ENCODE data around the gene RNLS. TPM values are rescaled to one million over a fixed set of nuclear protein-coding genes. Genes with fewer than 3 reads are reported as not detected.

RNLS gene
- total and polyA plus RNA-seq, 2 of the 8 experiments (the other 6 are each of a cell fraction or from before 2014, with no cell fraction given) = 7.5 to 12.7 TPM

DNA sequence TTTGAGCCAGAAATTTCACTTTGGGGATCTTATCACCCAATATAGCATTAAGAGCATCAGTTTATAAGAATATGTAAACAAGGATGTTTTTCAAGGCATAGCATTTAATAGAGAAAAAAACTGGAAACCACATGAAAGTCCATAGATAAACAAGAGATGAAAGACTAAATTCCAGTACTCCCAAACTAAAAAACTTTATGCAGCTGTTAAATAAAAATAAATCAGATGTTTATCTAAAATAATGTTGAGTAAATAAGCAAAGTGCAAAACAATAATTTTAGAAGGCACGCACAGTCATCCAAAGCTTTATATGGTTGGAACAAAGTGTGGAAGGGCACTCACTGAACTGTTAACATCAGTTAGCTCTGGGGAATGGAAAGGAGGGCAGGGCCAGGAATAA, 21.0 kb downstream of the RNLS start (continued):
- TF ChIP-seq BRCA1 (IDR thresholded peaks at IDR 0.05; ENCODE audit: low read depth, low read length) (no peak), TCF12 (IDR thresholded peaks at IDR 0.05; ENCODE audit: low read depth, low read length) (no peak)
- TF ChIP-seq, protein P1, sequence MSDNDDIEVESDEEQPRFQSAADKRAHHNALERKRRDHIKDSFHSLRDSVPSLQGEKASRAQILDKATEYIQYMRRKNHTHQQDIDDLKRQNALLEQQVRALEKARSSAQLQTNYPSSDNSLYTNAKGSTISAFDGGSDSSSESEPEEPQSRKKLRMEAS (IDR thresholded peaks at IDR 0.05) = no peak
